GM21737 (cell line): ENCODE results near the gene TMEM30B.
"Not testable (repeated sequence)": the region's sequence is repeated elsewhere in the genome, so short reads cannot be mapped to it uniquely, and the experiment has no call there.

Experiments used
- ATAC-seq: cut with Tn5 transposase; IDR thresholded peaks from one replicate; pipeline ENCODE4 v1.9.1; 2021; ENCODE audit warnings: mild to moderate bottlenecking, moderate library complexity; ENCODE audit not compliant: unreplicated experiment

The TMEM30B gene

DNA sequence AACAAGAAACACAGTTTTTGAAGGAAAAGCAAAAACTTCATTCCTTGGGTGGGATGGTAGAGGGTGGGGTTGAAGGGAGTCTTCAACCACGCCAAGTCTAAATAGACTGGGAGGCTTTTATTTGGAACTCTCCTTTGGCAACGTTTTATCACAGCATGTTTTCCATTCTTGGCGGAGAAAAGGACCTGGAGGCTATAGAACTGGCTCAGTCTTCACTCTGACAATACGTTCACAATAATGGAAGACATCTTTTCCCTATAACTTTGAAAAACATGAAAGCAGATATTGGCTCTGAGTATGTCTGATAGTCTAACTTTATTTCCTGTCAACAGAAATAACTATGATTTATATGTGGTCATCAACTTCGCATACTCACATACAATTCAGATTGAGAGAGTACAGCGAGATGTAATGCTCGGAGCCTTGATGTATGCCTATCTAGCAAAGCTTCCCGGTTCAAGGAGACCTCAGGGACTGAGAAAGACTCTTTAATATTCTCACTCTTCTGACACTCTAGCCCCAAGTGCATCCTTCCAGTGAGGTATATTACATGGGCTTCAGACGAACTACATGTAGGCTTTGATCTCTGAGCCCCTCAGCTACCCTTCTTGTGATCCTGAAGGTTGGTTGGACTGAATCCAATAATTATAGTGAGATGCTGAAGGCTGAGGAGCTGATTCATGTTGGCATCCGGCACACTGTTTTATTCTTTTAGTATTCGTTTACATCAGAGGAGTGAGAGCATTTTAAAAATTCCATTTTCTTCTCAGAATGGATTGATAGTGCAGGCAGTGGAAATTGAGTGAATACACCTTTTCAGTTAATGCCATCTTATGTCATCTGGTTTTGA, 14.0 kb downstream of the TMEM30B start:
- ATAC-seq: no peak

DNA sequence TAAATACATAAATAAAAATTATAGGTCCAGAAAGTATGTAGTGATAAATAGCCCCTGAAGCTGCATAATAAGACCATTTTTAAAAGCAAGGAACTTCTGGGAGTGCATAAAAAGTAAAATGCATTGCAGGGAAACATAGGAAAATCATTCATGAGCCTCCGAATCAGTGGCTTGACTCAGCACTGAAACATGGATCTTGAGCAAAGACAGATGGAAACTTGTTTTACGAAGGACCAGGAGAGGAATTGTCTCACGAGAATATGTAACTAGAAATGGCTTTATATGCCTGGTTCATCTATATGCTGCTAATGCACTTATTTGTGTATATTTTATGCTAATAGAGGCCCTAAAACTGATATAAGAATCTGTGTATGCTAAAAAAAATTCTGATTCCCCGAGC, 14.7 kb downstream of the TMEM30B start:
- no peak for ATAC-seq

DNA sequence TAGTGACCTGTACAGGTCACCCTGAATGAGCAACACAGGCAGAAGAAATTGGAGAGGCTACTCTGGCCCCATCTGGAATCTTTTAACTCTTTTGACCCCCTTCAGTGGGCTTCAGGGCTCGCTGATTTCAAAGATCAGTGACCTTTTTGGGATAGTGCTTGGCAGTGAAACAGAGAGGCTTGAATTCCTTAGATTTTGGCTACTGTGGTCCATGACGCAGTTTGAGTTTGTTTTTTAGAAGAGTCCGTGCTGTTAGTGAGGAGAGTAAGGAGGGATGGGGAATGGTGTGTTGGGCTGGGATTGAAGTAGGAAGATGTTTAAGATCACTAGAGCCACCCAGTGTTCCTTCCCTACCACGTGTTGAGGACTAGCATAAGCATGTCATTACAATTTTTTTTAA, 16.5 kb downstream of the TMEM30B start:
- no peak for ATAC-seq

DNA sequence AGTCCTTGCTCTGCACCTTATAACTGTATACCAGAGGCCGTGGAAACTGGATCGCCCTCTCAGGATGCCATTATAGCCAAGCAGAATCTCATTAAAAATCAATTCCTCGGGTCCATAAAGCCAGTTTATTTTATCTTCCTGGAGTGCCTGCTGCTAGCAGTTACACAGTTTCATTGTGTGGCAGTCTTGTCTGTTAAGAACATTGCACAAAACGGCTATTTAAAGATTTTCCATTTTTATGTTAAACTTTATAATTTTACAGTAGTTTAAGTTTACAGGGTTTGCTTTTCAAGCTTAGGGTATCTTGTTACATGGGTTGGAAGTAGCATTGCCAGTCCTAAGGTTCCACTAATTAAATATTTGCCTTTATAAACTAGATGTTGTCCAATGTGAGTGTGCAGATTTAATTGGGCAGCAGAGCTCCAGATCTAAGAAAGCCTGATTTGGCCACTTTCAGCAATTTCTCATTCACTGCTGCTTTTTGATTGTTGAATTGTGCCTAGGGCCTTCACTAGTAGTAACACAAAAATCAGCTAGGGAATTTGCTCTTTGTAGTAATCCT, 17.0 kb downstream of the TMEM30B start:
- ATAC-seq: no peak

DNA sequence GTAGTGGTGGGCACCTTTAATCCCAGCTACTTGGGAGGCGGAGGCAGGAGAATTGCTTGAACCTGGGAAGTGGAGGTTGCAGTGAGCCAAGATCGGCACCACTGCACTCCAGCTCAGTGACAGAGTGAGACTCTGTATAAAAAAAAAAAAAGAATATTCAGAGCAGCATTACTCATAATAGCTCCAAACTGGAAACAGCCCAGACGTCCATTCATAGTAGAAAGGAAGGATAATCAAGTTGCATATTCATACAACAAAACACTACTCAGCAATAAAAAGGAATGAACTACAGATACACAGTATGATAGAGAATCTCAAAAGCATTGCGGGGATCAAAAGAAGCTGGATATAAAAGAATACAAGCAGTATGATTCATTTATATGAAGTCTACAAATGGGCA, 19.1 kb downstream of the TMEM30B start:
- ATAC-seq: no peak

DNA sequence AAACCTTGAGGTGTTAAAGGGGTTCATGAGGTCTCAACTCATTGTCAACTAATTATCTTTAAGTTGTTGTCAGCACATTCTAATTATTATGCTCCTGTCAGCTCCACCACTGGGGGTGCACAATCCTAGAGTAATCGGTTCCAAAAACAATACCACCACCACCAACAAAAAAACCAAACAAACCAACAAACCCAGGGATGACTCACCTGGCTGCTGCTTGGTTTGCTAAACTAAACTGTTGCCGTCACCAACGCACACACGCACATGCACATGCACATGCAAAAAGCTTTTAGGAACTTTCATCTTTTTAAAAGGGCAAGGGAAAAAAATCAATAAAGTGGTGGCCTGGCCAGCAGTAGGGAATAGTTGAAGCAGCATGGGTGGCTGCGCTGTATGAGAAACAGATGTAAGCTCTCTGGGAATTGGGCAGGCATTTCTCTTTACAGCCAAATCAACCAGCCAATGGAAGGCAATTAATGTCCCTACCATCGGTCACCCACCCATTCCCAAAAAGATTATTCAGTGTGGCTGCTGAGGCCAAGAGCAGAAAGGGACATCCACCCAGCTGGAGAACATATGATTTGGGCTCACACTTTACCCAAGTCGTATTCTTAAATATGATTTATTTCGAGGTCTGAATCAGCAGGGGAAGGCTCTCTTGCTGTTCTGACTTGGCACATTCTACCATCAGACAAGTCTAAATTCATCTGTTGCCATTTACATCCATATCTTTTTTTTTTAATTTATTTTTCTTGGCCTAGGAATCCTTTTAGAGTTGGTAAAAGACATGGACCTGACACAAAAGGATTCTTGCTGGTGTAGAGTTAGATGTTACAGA, 20.0 kb downstream of the TMEM30B start:
- ATAC-seq: no peak

DNA sequence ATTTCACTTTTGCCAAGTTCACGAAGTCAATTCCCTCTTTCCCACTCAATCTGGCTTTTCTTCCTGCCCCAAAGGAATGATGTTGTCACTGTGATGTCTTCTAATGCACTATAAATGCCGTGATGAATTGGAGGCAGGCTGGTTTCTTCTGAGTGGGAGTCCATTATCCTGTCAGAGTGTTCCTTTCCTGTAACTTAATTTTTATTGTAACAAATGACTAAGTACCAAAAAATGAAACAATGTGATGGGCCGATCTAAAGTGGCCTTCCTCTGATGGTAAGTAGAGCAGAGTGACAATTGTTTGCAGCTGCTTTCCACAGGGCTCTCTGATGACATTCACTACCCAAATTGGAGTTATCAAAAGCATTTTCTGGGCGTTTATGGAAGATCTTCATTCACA, 22.2 kb downstream of the TMEM30B start:
- ATAC-seq: no peak

DNA sequence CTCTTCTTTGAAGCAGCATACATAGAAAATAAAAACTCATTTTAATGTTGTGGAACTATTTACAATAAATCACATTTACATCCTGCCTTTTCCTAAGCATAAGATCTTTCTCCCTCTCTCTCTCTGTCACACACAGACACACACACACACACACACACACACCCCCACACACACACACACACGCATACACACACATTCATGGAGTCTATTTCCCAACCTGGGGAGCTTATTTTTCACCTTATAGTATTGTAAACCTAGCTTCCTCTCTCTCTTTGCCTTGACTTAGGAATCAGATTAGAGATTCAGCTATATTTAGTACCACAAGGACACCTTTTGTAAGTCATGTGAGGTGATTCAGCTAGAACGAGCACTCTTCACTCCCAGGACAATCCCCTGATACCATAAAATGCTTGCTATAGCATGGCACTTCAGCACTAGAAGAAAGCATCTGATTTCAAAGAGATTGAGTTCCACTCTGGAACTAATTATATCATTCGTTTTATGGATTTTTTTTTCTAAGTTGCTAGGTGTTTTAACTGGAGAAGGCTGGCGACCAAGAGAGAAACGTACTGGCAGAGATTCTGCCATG, 23.6 kb downstream of the TMEM30B start:
- no peak for ATAC-seq

DNA sequence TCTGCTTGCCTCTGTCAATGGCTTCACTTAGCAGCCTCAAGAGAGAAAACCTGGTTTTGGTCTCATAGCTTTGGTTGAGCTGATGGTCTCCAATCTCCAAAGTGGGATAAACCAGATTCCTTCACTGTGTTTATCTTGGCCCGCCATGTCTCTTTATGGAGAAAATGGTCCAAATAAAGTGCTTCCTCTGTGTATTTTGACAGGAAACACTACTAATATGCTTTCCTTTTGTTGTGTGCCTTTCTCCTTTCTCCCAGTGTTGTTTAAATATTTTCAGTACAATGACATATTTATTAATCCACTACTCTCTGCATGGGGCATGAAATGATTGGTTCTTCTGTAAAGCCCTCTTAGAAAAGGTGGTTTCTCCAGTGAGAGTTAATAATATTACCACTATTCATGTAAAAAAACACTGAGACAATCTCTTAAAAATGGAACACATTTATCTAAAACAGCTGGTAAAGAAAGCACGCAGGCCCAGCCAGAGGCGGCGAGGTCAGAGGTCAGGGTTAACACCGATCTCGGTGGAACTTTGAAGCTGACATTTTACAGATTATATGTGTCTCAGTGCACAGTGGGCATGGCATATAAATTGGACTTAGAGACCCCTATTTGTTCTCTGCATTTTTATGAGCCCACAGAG, 24.2 kb downstream of the TMEM30B start:
- ATAC-seq: no peak

DNA sequence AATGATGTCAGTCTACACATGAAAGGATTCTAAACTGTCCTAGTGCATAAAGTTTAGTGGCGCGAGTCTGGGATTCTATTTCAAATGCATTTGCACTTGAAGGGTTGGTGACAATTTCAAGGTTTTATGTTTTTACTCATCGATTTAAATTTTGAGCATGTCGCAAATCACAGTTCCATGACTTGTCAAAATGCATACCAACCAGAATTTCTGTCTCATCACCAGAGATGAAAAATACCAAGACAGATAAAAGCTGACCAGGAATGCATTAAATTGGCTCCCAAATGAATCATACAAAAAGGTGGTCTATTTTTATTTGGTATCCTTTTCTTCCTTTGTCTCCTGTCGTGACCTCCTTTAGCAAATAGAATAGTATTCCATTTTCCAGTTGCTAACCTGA, 25.2 kb downstream of the TMEM30B start:
- no peak for ATAC-seq

DNA sequence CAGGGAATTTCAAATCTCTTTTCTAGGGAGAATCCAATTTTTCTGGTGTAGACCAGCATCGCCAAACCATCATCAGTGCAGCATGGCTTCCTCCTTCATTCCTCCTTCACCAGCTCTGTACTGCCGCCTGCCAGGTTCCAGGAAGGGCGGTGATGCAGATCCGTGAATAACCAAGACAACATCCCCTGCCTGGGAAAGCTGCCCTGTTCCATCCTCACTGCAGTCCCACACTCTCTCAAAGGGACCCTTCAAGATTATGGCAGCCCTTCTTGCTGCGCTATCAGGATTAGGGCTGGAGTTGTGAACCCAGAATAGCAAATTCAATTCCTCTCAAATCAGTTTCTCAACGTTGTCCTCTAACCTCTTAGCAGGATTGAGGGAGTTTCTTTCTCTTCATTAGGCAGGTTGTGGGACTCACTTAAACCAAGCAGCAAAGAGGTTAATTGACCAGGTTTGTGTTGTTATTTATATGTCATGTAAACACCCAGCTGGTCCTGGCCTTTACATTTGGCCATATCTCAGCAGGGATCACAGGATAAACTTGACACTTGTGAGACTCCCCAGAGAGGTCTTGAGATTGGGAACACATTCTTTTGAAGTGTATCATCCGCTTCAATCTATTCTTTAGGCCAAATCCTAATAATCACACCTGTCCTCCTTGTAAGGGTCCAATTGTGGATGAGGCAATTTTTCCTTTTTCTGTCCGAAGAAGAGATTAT, 26.2 kb downstream of the TMEM30B start:
- no peak for ATAC-seq

DNA sequence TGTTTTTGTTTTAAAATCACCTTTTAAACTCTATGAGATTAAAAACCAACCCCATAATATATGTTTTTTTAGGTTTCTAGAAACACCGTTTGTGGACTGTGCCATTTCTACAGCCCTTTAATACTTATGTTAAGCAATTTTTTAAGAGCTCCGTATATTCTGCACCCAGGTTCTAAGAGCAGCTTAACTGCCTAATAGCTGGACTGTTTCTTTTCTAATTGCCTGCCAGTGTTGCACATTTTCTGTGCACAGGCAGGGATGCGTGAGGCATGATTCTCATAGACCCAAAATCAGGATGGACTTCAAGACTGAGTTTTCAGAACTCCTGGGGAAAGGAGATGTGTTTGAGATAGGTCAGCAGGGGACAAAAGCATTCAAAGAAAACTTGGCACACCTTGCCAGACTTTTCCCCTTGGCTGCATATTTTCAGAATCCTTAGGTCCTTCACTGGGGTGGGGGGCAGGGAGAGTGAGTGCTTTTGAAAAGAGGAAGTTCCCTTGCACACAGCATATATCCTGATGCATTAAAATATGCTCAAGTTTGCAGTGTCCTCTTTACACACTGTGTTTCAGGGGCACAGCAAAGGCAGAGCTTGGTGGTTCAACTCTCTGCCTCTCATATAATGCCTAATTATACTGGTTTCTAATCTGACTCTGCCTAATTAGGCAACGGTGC, 27.9 kb downstream of the TMEM30B start:
- no peak for ATAC-seq

DNA sequence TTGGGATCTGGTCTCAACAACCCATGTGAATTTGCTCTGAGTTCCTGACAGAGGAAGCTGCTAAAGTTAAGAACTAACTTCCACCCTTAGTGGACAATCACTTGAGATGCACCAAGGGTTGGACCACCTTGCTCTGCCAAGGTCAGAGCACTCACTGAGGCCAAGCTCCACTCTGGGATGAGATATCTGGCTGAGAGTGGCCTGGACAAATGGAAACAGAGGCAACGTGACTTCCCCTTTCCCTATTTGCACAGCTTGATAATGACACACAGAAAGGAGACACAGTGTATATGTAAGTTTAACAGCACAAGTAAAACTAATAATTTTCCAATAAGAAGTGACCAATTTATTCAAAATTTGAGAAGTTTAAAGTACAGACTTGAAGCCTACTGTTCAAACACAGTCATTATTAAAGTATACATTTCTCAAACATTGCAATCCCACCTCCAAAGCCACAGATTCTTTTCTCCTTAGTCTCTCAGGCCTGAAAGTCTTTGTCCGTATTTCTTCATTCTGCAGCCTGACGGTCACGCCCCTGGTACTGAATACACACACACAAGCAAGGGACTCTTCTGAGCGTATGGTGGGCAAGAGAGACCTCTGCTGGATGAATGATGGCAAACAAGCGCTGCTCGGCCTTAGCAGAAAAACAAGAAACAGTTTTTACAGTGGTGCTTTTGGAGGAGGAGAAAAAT, 28.6 kb downstream of the TMEM30B start:
- peak; percentile 67 for ATAC-seq

DNA sequence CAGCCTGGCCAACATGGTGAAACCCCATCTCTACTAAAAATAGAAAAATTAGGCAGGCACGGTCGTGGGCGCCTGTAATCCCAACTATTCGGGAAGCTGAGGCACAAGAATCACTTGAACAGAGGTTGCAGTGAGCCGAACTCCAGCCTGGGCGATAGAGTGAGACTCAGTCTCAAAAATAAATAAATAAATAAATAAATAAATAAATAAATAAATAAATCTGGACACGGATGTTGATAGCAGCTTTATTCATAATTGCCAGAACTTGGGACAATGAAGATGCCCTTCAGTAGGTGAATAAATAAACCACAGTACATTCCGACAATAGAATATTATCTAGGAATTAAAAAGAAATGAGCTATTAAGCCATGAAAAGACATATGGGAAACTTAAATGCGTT, 31.1 kb downstream of the TMEM30B start:
- ATAC-seq: no peak

DNA sequence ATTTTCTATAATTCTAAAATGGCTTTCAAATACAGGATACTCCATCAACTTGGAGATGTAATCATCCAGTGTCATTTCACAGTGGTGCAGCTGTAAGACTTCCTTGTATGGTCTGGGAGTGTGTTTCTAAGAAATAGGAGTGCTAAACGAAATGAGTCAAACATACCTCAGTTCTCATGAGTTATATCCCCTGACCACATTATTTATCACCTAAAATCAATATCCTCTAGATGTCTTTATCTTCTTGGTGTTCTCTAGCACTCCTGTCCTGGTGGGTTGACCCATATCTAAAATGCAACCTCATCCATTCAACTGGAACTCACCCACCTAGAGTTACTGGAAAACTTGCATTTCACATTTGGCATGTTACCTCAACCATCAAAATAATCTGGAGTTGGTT, 33.2 kb downstream of the TMEM30B start:
- no peak for ATAC-seq

DNA sequence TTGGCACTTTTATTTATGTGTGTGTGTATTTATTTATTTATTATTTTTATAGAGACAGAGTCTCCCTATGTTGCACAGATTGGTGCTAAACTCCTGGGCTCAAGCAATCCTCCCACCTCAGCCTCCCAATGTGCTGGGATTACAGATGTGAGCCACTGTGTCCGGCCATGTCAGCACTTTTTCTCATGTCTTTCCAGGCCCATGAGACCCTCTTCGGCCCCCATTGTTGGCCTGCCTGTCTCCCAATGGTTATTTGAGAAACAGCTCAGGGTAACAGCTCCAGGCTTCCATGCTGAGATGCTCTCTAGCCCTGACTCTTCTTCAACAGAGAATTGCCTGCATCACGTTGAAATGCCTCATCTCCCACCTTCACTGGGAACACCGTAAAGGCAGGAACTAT, 34.4 kb downstream of the TMEM30B start:
- no peak for ATAC-seq

DNA sequence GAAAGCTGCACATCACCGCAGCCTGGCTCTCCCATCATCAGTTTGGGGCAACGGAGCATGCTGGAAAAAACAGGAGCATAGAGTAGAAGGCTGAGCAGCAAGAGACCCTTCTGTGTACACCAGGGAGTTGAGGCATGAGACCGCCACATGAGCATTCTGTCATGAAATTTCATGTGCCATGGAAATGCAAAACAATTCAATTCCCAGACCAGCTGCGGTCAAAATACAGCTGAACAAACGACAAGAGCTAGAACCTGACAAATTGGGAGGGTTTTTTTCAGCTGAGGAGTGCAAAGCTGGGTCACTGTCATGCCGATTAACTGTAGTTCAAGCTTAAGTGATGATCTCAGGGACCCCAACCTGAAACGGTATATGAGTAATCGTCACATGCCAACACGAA, 37.1 kb downstream of the TMEM30B start:
- no peak for ATAC-seq

DNA sequence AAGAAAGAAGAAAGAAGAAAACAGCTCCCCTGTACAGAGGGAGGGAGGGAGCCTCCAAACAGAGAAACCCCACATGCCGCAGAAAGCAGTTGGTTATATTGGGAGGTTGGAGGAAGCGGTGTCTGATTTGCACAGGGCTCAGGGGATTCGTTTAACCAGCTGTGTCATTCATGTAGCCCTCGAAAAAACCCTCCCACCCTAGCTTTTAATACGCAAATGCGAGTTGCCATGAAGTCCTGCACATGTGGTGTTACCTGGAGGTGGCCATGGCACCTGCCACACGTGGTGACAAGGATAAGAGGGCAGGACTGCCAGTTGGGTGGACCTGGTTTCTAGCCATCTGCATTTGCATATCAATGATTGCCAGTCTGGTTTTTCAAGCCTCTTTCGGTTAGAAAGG, 40.9 kb downstream of the TMEM30B start:
- ATAC-seq: no peak

DNA sequence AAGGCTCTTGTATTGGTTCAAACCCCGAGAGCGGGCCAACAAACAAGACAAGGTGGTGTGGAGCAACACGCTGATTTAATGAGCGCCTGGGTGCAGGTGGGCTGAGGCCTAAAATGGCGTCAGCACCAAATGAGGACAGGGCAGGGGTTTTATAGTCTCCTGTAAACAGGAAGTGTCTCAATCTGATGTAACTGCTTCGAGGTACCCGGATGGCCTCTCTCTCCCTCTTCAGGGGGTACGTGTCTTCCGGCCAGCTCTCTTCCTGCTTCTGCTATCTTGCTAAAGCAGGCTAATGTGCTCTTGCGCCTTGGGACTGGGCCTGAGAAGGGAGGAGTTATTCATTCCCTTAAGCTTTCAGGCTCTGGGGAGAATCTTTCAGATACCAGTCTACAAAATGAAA, 41.9 kb downstream of the TMEM30B start:
- not testable (repeated sequence) for ATAC-seq
